Nephron (organoid): ENCODE results near the gene TEKTIP1.

Source experiments
- H3K27ac Mint-ChIP-seq, 3 experiments: 2 replicates each; pipeline ENCODE4 v1.8.0; 2020; ENCODE audit warnings: mixed read lengths in 3 of 3, mild to moderate bottlenecking in 2 of 3, moderate library complexity in 1 of 3
- H3K27me3 Mint-ChIP-seq: 2 replicates; pipeline ENCODE4 v1.8.0; 2021; ENCODE audit warnings: low read depth, mild to moderate bottlenecking, moderate library complexity, mixed read lengths
- H3K36me3 Mint-ChIP-seq: 2 replicates; pipeline ENCODE4 v1.8.0; 2020; ENCODE audit warnings: low read depth, mixed read lengths
- H3K4me1 Mint-ChIP-seq: 2 replicates; pipeline ENCODE4 v1.8.0; 2020; ENCODE audit warnings: mixed read lengths
- H3K4me3 Mint-ChIP-seq, 3 experiments: 2 replicates each; pipeline ENCODE4 v1.8.0; 2020; ENCODE audit warnings: mild to moderate bottlenecking in 3 of 3, mixed read lengths in 3 of 3, moderate library complexity in 2 of 3
- H3K9me3 Mint-ChIP-seq: 2 replicates; pipeline ENCODE4 v1.8.0; 2020; ENCODE audit warnings: mixed read lengths
- CTCF ChIP-seq, 3 experiments: fragments of 200-600 bp; sonication (generic); IDR thresholded peaks; one replicate each; pipeline ENCODE4 v1.5.0; 2021; ENCODE audit warnings: antibody characterized with exemption in 3 of 3; ENCODE audit not compliant: unreplicated experiment in 3 of 3

The TEKTIP1 gene

GRCh38 chr19:3593156-3593555 is 54.2 kb downstream of the TEKTIP1 start:
- Mint-ChIP-seq H3K9me3 (peaks cover 4% of the 10 kb centered on the region), H3K36me3 (no peaks in the 10 kb centered on the region), H3K4me1 (no peaks in the 10 kb centered on the region), H3K27me3 (peaks cover 41% of the 10 kb centered on the region), H3K27ac (no peak overlapping the region), H3K4me3 (no peak overlapping the region)
- TF ChIP-seq CTCF (IDR thresholded peaks at IDR 0.05; ENCODE audit: unreplicated experiment in 3 of 3): no peak
